ENCODE results near the gene ESR1. TPM values are rescaled to one million over a fixed set of nuclear protein-coding genes. Genes with fewer than 3 reads are reported as not detected.

Gene ESR1
- total RNA-seq, 1 donor from 2014 or later: 0.05 TPM

DNA sequence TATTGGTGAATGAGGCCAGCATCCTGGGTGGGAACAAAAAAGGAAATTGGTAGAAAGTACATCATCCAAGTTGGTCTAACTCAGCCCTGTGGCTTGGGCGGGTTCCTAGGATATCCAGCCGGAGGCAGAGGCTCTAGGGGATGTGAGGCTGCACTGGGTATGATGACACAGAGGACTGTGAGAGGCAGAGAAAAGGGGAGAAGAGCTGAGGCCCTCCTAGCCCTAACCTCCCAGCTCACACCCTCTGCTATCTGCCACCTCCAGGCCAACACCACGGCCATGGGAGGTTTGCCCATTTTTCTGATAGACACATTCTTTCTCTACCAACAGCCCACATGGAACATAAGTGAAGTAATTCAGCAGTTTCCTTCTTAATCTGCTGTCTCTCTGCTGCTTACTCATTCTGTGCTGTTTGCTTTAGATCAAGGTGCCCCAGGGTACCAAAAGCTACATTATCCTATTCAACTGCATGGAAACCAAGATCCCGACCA, 284.4 kb downstream of the ESR1 start:
- no peak for TF ChIP-seq EZH2 (IDR thresholded peaks at IDR 0.05; ENCODE audit: insufficient read depth, low read length)
- TF ChIP-seq, protein P1, sequence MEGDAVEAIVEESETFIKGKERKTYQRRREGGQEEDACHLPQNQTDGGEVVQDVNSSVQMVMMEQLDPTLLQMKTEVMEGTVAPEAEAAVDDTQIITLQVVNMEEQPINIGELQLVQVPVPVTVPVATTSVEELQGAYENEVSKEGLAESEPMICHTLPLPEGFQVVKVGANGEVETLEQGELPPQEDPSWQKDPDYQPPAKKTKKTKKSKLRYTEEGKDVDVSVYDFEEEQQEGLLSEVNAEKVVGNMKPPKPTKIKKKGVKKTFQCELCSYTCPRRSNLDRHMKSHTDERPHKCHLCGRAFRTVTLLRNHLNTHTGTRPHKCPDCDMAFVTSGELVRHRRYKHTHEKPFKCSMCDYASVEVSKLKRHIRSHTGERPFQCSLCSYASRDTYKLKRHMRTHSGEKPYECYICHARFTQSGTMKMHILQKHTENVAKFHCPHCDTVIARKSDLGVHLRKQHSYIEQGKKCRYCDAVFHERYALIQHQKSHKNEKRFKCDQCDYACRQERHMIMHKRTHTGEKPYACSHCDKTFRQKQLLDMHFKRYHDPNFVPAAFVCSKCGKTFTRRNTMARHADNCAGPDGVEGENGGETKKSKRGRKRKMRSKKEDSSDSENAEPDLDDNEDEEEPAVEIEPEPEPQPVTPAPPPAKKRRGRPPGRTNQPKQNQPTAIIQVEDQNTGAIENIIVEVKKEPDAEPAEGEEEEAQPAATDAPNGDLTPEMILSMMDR (IDR thresholded peaks at IDR 0.05; ENCODE audit: insufficient read depth, low read depth, low read length): no peak
- Histone ChIP-seq H3K36me3 (ENCODE audit: insufficient read depth, low read length) (no peaks in the 10 kb centered on the region), H3K9me3 (ENCODE audit: insufficient read depth, low read depth, low read length) (no peaks in the 10 kb centered on the region), H4K20me1 (ENCODE audit: insufficient read depth, low read length) (no peaks in the 10 kb centered on the region), H3K79me2 (ENCODE audit: insufficient read depth, low read length) (no peaks in the 10 kb centered on the region), H3K27me3 (ENCODE audit: insufficient read depth, low read length) (no peaks in the 10 kb centered on the region), H3K4me1 (ENCODE audit: insufficient read depth, low read length) (peaks cover 43% of the 10 kb centered on the region), H3K9ac (ENCODE audit: low read length) (no peak overlapping the region), H2AFZ (ENCODE audit: low read depth, low read length) (no peak overlapping the region), H3K27ac (ENCODE audit: low read depth, low read length) (peak overlapping the region; percentile 32), H3K4me2 (ENCODE audit: low read length) (peak overlapping the region; percentile 50), H3K4me3 (ENCODE audit: insufficient read depth, low read depth, low read length) (no peak overlapping the region)
- FAIRE-seq (no peak), DNase-seq (ENCODE audit: low read depth) (peak; percentile 73)
- no peaks in the 10 kb centered on the region for H3K27me3 Mint-ChIP-seq (ENCODE audit: low read depth, unreplicated experiment)
- H3K9me3 Mint-ChIP-seq (ENCODE audit: unreplicated experiment): peaks cover 14% of the 10 kb centered on the region
- H3K4me1 Mint-ChIP-seq (ENCODE audit: low read depth, unreplicated experiment): peaks cover 39% of the 10 kb centered on the region
- no peak overlapping the region for H3K27ac Mint-ChIP-seq (ENCODE audit: unreplicated experiment)
- H3K4me3 Mint-ChIP-seq (ENCODE audit: unreplicated experiment): no peak overlapping the region
- H3K36me3 Mint-ChIP-seq (ENCODE audit: low read depth, unreplicated experiment): peaks cover 2% of the 10 kb centered on the region

DNA sequence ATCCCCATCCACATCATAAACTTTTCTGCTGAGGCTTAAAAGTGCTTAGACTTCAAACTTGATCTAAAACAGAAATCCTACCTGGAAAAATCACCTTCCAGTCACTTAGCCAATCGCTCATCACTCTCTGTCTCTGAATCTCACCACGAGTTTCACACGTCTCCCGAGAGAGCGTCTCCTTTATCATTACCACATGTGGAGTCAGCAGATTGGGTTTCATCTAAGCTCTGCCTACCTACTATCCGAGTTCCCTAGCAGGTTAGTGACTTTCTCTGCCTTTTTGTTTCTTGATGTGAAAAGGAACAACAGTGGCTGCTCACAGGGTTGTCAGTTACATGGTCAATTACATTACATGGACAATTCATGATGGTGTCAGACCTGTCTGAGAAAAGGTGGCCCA, 286.2 kb downstream of the ESR1 start:
- H3K9me3 ChIP-seq (ENCODE audit: insufficient read depth, low read depth, low read length): no peaks in the 10 kb centered on the region
- H3K36me3 Mint-ChIP-seq (ENCODE audit: low read depth, unreplicated experiment): peaks cover 2% of the 10 kb centered on the region
- peak overlapping the region; percentile 1 for H3K27ac Mint-ChIP-seq (ENCODE audit: unreplicated experiment)
- H3K4me1 ChIP-seq (ENCODE audit: insufficient read depth, low read length): peaks cover 43% of the 10 kb centered on the region
- no peaks in the 10 kb centered on the region for H4K20me1 ChIP-seq (ENCODE audit: insufficient read depth, low read length)
- H3K9ac ChIP-seq (ENCODE audit: low read length): no peak overlapping the region
- no peaks in the 10 kb centered on the region for H3K36me3 ChIP-seq (ENCODE audit: insufficient read depth, low read length)
- TF ChIP-seq EZH2 (IDR thresholded peaks at IDR 0.05; ENCODE audit: insufficient read depth, low read length): no peak
- TF ChIP-seq, protein P1 (IDR thresholded peaks at IDR 0.05; ENCODE audit: insufficient read depth, low read depth, low read length): no peak
- FAIRE-seq (no peak), DNase-seq (ENCODE audit: low read depth) (no peak)
- no peak overlapping the region for H3K27ac ChIP-seq (ENCODE audit: low read depth, low read length)
- H3K4me2 ChIP-seq (ENCODE audit: low read length): no peak overlapping the region
- H3K4me3 Mint-ChIP-seq (ENCODE audit: unreplicated experiment): no peak overlapping the region
- no peak overlapping the region for H2AFZ ChIP-seq (ENCODE audit: low read depth, low read length)
- no peaks in the 10 kb centered on the region for H3K79me2 ChIP-seq (ENCODE audit: insufficient read depth, low read length)
- H3K4me1 Mint-ChIP-seq (ENCODE audit: low read depth, unreplicated experiment): peaks cover 31% of the 10 kb centered on the region
- no peak overlapping the region for H3K4me3 ChIP-seq (ENCODE audit: insufficient read depth, low read depth, low read length)
- no peaks in the 10 kb centered on the region for H3K27me3 ChIP-seq (ENCODE audit: insufficient read depth, low read length)
- no peaks in the 10 kb centered on the region for H3K27me3 Mint-ChIP-seq (ENCODE audit: low read depth, unreplicated experiment)
- peaks cover 14% of the 10 kb centered on the region for H3K9me3 Mint-ChIP-seq (ENCODE audit: unreplicated experiment)

DNA sequence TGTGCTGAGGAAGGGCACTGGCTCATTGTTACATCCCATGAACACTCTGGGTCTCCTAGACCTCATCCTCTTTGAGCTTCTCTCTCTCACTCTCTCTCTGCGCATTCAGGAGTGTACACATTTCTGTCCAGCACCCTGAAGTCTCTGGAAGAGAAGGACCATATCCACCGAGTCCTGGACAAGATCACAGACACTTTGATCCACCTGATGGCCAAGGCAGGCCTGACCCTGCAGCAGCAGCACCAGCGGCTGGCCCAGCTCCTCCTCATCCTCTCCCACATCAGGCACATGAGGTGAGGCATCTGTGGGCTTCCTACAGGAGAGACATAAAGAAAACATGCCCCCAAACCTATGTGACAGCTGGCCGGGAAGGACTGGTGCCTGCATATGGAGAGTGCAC, 286.8 kb downstream of the ESR1 start:
- no peak overlapping the region for H3K9ac ChIP-seq (ENCODE audit: low read length)
- Mint-ChIP-seq H3K9me3 (ENCODE audit: unreplicated experiment) (peaks cover 14% of the 10 kb centered on the region), H3K4me3 (ENCODE audit: unreplicated experiment) (no peak overlapping the region), H3K27ac (ENCODE audit: unreplicated experiment) (peak overlapping the region; percentile 88), H3K27me3 (ENCODE audit: low read depth, unreplicated experiment) (no peaks in the 10 kb centered on the region), H3K36me3 (ENCODE audit: low read depth, unreplicated experiment) (peaks cover 2% of the 10 kb centered on the region), H3K4me1 (ENCODE audit: low read depth, unreplicated experiment) (peaks cover 31% of the 10 kb centered on the region)
- peak overlapping the region; percentile 75 for H3K27ac ChIP-seq (ENCODE audit: low read depth, low read length)
- FAIRE-seq: no peak
- no peaks in the 10 kb centered on the region for H3K36me3 ChIP-seq (ENCODE audit: insufficient read depth, low read length)
- no peaks in the 10 kb centered on the region for H3K79me2 ChIP-seq (ENCODE audit: insufficient read depth, low read length)
- H3K27me3 ChIP-seq (ENCODE audit: insufficient read depth, low read length): no peaks in the 10 kb centered on the region
- H4K20me1 ChIP-seq (ENCODE audit: insufficient read depth, low read length): no peaks in the 10 kb centered on the region
- H3K4me2 ChIP-seq (ENCODE audit: low read length): no peak overlapping the region
- no peak overlapping the region for H3K4me3 ChIP-seq (ENCODE audit: insufficient read depth, low read depth, low read length)
- H3K9me3 ChIP-seq (ENCODE audit: insufficient read depth, low read depth, low read length): no peaks in the 10 kb centered on the region
- TF ChIP-seq, protein P1 (IDR thresholded peaks at IDR 0.05; ENCODE audit: insufficient read depth, low read depth, low read length): no peak
- no peak for TF ChIP-seq EZH2 (IDR thresholded peaks at IDR 0.05; ENCODE audit: insufficient read depth, low read length)
- no peak overlapping the region for H2AFZ ChIP-seq (ENCODE audit: low read depth, low read length)
- DNase-seq (ENCODE audit: low read depth): no peak
- peaks cover 43% of the 10 kb centered on the region for H3K4me1 ChIP-seq (ENCODE audit: insufficient read depth, low read length)
